ENCODE data around the gene CCN2. TPM values are rescaled to one million over a fixed set of nuclear protein-coding genes. Genes with fewer than 3 reads are reported as not detected.
A peak's percentile ranks its signal among the peaks of the same experiment; 100 is the strongest.
"Not testable (repeated sequence)": the region's sequence is repeated elsewhere in the genome, so short reads cannot be mapped to it uniquely, and the experiment has no call there.

The CCN2 gene
- polyA plus RNA-seq, 12 donors, result 17.1 to 91.6 (median 44.7) TPM; not detected in 1

- DNase-seq, result no peak
Measured at GRCh38 chr6:131914234-131914633, 36.9 kb downstream of the CCN2 start.

DNA sequence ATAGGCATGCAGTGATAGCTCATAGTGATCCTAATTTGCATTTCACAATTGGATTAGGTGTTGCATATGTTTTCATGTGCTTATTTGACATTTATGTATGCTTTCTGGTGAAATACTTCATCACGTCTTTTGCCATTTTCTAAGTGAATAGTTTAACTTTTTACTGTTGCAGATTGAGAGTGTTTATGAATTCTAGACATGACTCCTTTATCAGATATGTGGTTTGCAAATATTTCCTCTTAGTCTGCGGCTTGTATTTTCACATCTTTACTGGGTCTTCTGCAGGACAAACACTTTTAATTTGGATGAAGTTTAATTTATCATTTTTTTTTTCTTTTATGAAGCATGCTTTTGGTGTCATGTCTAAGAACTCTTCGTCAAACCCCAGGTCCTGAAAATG is 39.2 kb downstream of the CCN2 start:
- DNase-seq, result no peak

DNA sequence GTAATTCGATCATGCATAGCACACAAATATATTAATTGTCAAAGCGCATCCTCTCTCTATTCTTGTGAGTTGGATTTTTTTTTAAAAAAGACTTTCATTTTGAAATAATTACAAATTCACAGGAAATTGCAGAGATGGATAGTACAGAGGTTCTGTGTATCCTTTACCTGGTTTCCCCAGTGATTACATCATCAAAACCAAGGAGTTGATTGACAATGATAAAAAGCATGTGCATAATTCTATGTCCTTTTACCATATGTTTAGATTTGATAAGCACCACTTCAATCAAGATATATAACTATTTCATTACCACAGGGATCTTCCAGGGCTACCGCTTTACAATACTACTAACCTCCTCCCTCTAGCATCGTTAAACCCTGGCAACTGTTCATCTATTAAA is 40.2 kb downstream of the CCN2 start:
- DNase-seq, result no peak

DNA sequence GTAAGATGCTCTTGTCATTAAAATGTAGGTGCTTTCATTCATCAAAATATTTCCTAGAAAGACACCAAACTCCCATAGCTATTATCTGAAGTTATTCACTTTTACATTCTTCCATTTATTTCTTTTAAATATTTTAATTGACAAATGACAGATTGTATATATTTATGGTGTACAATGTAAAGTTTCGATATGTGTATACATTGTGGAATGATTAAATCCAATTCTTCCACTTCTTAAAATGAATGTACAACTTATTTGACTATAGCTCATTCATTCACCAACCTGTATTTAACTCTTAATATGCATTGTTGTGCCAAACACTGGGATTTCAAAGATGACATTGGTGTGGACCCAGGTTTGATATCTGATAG is 41.0 kb downstream of the CCN2 start:
- no peak for DNase-seq

- DNase-seq, result peak; percentile 82
Measured at GRCh38 chr6:131909408-131910218, 41.6 kb downstream of the CCN2 start.

GRCh38 chr6:131908787-131909186 is 42.4 kb downstream of the CCN2 start:
- not testable (repeated sequence) for DNase-seq

DNA sequence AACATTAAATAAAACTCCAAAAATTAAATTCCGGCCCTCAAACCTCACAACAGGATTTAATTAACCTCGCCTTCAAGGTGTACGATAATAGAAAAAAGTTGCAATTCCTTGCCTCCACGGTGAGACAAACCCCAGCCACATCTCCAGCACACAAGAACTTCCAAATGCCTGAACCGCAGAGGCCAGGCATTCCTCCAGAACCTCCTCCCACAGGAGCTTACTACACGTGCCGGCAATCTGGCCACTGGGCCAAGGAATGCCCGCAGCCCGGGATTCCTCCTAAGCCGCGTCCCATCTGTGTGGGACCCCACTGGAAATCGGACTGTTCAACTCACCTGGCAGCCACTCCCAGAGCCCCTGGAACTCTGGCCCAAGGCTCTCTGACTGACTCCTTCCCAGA is 47.4 kb downstream of the CCN2 start:
- not testable (repeated sequence) for DNase-seq

DNA sequence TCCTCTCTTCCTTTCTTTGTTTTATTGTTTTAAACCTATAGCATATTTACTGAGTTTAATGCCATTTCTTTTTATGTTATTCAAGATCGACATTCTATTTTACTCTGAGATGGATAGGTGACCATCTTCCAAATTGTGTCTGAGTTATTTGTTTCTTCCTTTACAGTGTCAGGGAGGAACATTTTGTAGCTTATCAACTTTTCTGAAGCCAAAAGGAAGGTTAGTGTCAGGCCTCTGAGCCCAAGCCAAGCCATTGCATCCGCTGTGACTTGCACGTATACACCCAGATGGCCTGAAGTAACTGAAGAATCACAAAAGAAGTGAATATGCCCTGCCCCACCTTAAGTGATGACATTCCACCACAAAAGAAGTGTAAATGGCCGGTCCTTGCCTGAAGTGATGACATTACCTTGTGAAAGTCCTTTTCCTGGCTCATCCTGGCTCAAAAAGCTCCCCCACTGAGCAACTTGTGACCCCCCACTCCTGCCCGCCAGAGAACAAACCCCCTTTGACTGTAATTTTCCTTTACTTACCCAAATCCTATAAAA is 49.8 kb downstream of the CCN2 start:
- DNase-seq, result not testable (repeated sequence)

- DNase-seq, result no peak
Measured at GRCh38 chr6:131900231-131900630, 50.9 kb downstream of the CCN2 start.

- DNase-seq, result no peak
Measured at GRCh38 chr6:131898718-131899117, 52.5 kb downstream of the CCN2 start.

Other genes with a start within 250 kb of the CCN2 start
- 1 to 10 TPM in 1 of 12 donors, under 1 TPM in 1, not detected in 10; 0.36 to 1.0 TPM for gene OR2A4, start 250.0 kb downstream of the CCN2 start, polyA plus RNA-seq (ENCODE audit: insufficient read length in 12 of 12)
- not detected for gene CTAGE9, start 240.4 kb downstream of the CCN2 start, polyA plus RNA-seq (ENCODE audit: insufficient read length in 12 of 12)
- gene ENPP1, start 143.4 kb downstream of the CCN2 start, polyA plus RNA-seq (ENCODE audit: insufficient read length in 12 of 12), result 10 to 100 TPM; 13.1 to 92.7 (median 20.0) TPM